SK-N-SH (cell line): ENCODE data around the gene PRDM8. TPM values are rescaled to one million over a fixed set of nuclear protein-coding genes. Genes with fewer than 3 reads are reported as not detected.
A peak's percentile ranks its signal among the peaks of the same experiment; 100 is the strongest.

Source experiments
- CTCF ChIA-PET: fragments of 300-600, 350-600 bp; formaldehyde crosslinking; extraction: SDS; loops from one replicate; lab custom pipeline; 2021; lab: Yijun Ruan, JAX
- POLR2A ChIA-PET: fragments of 350-600 bp; sonication (Branson Sonifier 250); formaldehyde crosslinking; extraction: SDS; loops from one replicate; lab custom pipeline; 2020; ENCODE audit warnings: antibody characterized with exemption, inconsistent platforms; lab: Yijun Ruan, JAX
- DNase-seq: peaks from one replicate; pipeline ENCODE4 v3.0.0; 2012
- H2AFZ ChIP-seq: fragments of 200-600 bp; sonication (generic); 2 replicates; pipeline ENCODE4 v1.8.1; 2016; ENCODE audit warnings: antibody characterized with exemption, mild to moderate bottlenecking, low read depth
- H3F3A ChIP-seq: fragments of 200-600 bp; sonication (generic); replicated peaks from 2 replicates; pipeline ENCODE3; 2016; ENCODE audit warnings: antibody characterized with exemption, mild to moderate bottlenecking; ENCODE audit not compliant: insufficient read depth
- H3K27ac ChIP-seq, 2 experiments: fragments of 200-500 bp in 1 of 2; fragments of 200-600 bp in 1 of 2; sonication (Bioruptor generic) in 1 of 2; sonication (generic), shearing (Covaris generic) in 1 of 2; 2 replicates each; pipeline versions ENCODE4 v1.5.1 to v1.6.1; 2014 to 2016; ENCODE audit warnings: low read depth in 2 of 2, inconsistent platforms in 1 of 2, low read length in 1 of 2, mild to moderate bottlenecking in 1 of 2, mixed read lengths in 1 of 2
- H3K27me3 ChIP-seq: fragments of 200-600 bp; sonication (generic), shearing (Covaris generic); 2 replicates; pipeline ENCODE4 v1.6.1; 2016; ENCODE audit warnings: mixed run types; ENCODE audit not compliant: insufficient read depth
- H3K36me3 ChIP-seq, 2 experiments: fragments of 200-500 bp in 1 of 2; fragments of 200-600 bp in 1 of 2; sonication (Bioruptor generic) in 1 of 2; sonication (generic) in 1 of 2; replicated peaks in 1 of 2; 2 replicates each; pipeline versions ENCODE3 to v1.5.1; 2014 to 2016; ENCODE audit warnings: low read length in 1 of 2, mild to moderate bottlenecking in 1 of 2; ENCODE audit not compliant: insufficient read depth in 2 of 2, control insufficient read depth in 1 of 2
- H3K4me1 ChIP-seq, 2 experiments: fragments of 200-500 bp in 1 of 2; fragments of 200-600 bp in 1 of 2; sonication (Bioruptor generic) in 1 of 2; sonication (generic), shearing (Covaris generic) in 1 of 2; 2 replicates each; pipeline versions ENCODE4 v1.5.1 to v1.6.1; 2014 to 2016; ENCODE audit warnings: low read depth in 1 of 2, low read length in 1 of 2, mixed run types in 1 of 2; ENCODE audit not compliant: insufficient read depth in 2 of 2, control insufficient read depth in 1 of 2
- H3K4me2 ChIP-seq: fragments of 200-600 bp; sonication (generic), shearing (Covaris generic); 2 replicates; pipeline ENCODE4 v1.6.1; 2017; ENCODE audit warnings: mixed run types
- H3K4me3 ChIP-seq, 2 experiments: fragments of 200-500 bp in 1 of 2; fragments of 200-600 bp in 1 of 2; sonication (Bioruptor generic) in 1 of 2; sonication (generic), shearing (Covaris generic) in 1 of 2; 2 replicates each; pipeline versions ENCODE4 v1.5.1 to v1.8.1; 2014 to 2016; ENCODE audit warnings: low read depth in 2 of 2, inconsistent platforms in 1 of 2, low read length in 1 of 2, mild to moderate bottlenecking in 1 of 2, mixed read lengths in 1 of 2, moderate library complexity in 1 of 2
- H3K79me2 ChIP-seq: fragments of 200-600 bp; sonication (generic); 2 replicates; pipeline ENCODE4 v1.8.1; 2017; ENCODE audit warnings: mild to moderate bottlenecking; ENCODE audit not compliant: insufficient read depth
- H3K9ac ChIP-seq: fragments of 200-600 bp; sonication (generic); 2 replicates; pipeline ENCODE4 v1.6.1; 2017; ENCODE audit warnings: mixed run types
- H3K9me2 ChIP-seq: fragments of 200-600 bp; sonication (generic); 2 replicates; pipeline ENCODE4 v1.6.1; 2017; ENCODE audit warnings: mixed run types
- H3K9me3 ChIP-seq: fragments of 200-600 bp; sonication (generic); 2 replicates; pipeline ENCODE4 v1.6.1; 2017; ENCODE audit warnings: mixed run types, mild to moderate bottlenecking, moderate library complexity
- H4K20me1 ChIP-seq: fragments of 200-600 bp; sonication (generic); 2 replicates; pipeline ENCODE4 v1.6.1; 2017; ENCODE audit warnings: mild to moderate bottlenecking, mixed run types; ENCODE audit not compliant: insufficient read depth
- FOXJ3 ChIP-seq: sonication (generic); formaldehyde crosslinking; IDR thresholded peaks from 2 replicates; pipeline ENCODE4 v1.5.1; 2020; ENCODE audit warnings: mild to moderate bottlenecking, missing genetic modification reagents
- NFIC ChIP-seq: IDR thresholded peaks from 2 replicates; pipeline ENCODE4 v1.4.0; 2012; ENCODE audit warnings: borderline replicate concordance
- NRF1 ChIP-seq: IDR thresholded peaks from 2 replicates; pipeline ENCODE4 v1.6.1; 2012; ENCODE audit warnings: low read depth, mild to moderate bottlenecking, low read length
- POLR2AphosphoS5 ChIP-seq: IDR thresholded peaks from 2 replicates; pipeline ENCODE4 v1.6.1; 2012; ENCODE audit warnings: low read depth, low read length
- RXRA ChIP-seq: IDR thresholded peaks from 2 replicates; pipeline ENCODE4 v1.4.0; 2012; ENCODE audit warnings: low read depth, mild to moderate bottlenecking, borderline replicate concordance
- SMC3 ChIP-seq: IDR thresholded peaks from 2 replicates; pipeline ENCODE4 v1.6.1; 2012; ENCODE audit warnings: low read depth, low read length, improper control_type of control experiment
- TCF12 ChIP-seq: IDR thresholded peaks from 2 replicates; pipeline ENCODE4 v1.4.0; 2012
- TEAD4 ChIP-seq: IDR thresholded peaks from 2 replicates; pipeline ENCODE4 v1.4.0; 2012; ENCODE audit warnings: mild to moderate bottlenecking, borderline replicate concordance; ENCODE audit not compliant: insufficient read depth
- WGBS: methylation state at CpG from one replicate; pipeline ENCODE4 v1.1.6; 2017; ENCODE audit warnings: low lambda C conversion rate; 5-methylcytosine and 5-hydroxymethylcytosine counted together
- polyA plus RNA-seq, 3 experiments: library from polyadenylated mRNA; depleted of rRNA; stranded (reverse); fragments of >200 nt; gene quantifications; 2 replicates each; pipeline ENCODE4 v1.2.3, GENCODE V29; 2012
- TF ChIP-seq, protein P1 (sequence below): IDR thresholded peaks from 2 replicates; pipeline ENCODE4; 2012
- TF ChIP-seq, protein P2 (sequence below): IDR thresholded peaks from 2 replicates; pipeline ENCODE4 v1.6.1; 2012; ENCODE audit warnings: mild to moderate bottlenecking, low read depth, low read length, moderate library complexity
- TF ChIP-seq, protein P3 (sequence below): fragments of 150-350 bp; IDR thresholded peaks from 2 replicates; pipeline ENCODE4 v1.6.1; 2017; ENCODE audit warnings: antibody characterized with exemption, low read length, low read depth, borderline replicate concordance

Gene PRDM8
- polyA plus RNA-seq, 1 of the 3 experiments (the other 2 are of a cell fraction) = 3.5 TPM

DNA sequence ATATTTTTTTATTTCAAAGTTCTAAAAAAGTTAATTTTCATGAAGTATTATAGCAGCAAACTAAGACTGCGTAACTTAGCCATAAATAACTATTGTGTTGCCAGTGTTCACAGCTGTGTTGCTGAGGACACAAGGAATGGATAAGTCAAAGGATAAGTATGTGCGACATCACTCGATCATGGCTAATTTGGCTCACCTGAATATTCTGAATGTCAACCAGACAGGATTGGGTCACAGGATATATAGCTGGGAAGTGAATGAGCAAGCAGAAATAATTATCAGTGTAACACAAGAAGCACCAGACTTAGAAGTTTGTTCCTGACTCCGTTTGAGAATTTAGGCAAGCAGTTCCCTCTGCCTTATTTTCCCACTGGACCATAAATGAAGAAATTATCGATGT, 33.9 kb downstream of the PRDM8 start:
- Histone ChIP-seq H3K9ac (peak overlapping the region; percentile 19; the same call in 1 of the 2 replicates), H3K36me3 (no peaks in the 10 kb centered on the region), H4K20me1 (no peaks in the 10 kb centered on the region), H3K79me2 (peaks cover 2% of the 10 kb centered on the region; the same call in 1 of the 2 replicates), H3K9me3 (no peaks in the 10 kb centered on the region), H3K27me3 (no peaks in the 10 kb centered on the region), H2AFZ (peak overlapping the region; percentile 82), H3K9me2 (no peaks in the 10 kb centered on the region), H3K4me2 (no peak overlapping the region), H3K27ac (peak overlapping the region; percentile 4 to 58; a peak in 1 of 4 replicates), H3F3A (peaks cover 25% of the 10 kb centered on the region), H3K4me1 (peaks cover 0 to 30% of the 10 kb centered on the region in 2 experiments; a peak in 3 of 4 replicates), H3K4me3 (no peak overlapping the region)
- 57% methylated on average over 5 of the region's 5 CpGs for WGBS
- TF ChIP-seq, protein P1, sequence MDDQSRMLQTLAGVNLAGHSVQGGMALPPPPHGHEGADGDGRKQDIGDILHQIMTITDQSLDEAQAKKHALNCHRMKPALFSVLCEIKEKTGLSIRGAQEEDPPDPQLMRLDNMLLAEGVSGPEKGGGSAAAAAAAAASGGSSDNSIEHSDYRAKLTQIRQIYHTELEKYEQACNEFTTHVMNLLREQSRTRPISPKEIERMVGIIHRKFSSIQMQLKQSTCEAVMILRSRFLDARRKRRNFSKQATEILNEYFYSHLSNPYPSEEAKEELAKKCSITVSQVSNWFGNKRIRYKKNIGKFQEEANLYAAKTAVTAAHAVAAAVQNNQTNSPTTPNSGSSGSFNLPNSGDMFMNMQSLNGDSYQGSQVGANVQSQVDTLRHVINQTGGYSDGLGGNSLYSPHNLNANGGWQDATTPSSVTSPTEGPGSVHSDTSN = peak; percentile 69; the same call in 1 of the 2 replicates
- TF ChIP-seq FOXJ3 (no peak), TCF12 (peak; percentile 58; the same call in 1 of the 2 replicates), POLR2AphosphoS5 (peak; percentile 33; the same call in 1 of the 2 replicates), NFIC (no peak)
- TF ChIP-seq, protein P2, sequence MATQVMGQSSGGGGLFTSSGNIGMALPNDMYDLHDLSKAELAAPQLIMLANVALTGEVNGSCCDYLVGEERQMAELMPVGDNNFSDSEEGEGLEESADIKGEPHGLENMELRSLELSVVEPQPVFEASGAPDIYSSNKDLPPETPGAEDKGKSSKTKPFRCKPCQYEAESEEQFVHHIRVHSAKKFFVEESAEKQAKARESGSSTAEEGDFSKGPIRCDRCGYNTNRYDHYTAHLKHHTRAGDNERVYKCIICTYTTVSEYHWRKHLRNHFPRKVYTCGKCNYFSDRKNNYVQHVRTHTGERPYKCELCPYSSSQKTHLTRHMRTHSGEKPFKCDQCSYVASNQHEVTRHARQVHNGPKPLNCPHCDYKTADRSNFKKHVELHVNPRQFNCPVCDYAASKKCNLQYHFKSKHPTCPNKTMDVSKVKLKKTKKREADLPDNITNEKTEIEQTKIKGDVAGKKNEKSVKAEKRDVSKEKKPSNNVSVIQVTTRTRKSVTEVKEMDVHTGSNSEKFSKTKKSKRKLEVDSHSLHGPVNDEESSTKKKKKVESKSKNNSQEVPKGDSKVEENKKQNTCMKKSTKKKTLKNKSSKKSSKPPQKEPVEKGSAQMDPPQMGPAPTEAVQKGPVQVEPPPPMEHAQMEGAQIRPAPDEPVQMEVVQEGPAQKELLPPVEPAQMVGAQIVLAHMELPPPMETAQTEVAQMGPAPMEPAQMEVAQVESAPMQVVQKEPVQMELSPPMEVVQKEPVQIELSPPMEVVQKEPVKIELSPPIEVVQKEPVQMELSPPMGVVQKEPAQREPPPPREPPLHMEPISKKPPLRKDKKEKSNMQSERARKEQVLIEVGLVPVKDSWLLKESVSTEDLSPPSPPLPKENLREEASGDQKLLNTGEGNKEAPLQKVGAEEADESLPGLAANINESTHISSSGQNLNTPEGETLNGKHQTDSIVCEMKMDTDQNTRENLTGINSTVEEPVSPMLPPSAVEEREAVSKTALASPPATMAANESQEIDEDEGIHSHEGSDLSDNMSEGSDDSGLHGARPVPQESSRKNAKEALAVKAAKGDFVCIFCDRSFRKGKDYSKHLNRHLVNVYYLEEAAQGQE = no peak
- TF ChIP-seq, protein P3, sequence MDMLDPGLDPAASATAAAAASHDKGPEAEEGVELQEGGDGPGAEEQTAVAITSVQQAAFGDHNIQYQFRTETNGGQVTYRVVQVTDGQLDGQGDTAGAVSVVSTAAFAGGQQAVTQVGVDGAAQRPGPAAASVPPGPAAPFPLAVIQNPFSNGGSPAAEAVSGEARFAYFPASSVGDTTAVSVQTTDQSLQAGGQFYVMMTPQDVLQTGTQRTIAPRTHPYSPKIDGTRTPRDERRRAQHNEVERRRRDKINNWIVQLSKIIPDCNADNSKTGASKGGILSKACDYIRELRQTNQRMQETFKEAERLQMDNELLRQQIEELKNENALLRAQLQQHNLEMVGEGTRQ = no peak
- ChIA-PET CTCF (interaction anchor here (1.0 to 2.0 kb wide), 4 partner anchors 11 to 1279 kb away, joined by 3 to 7 read pairs (median 4); no protein-coding TSS in a partner anchor), POLR2A (no interaction called here)
- no peak for DNase-seq

DNA sequence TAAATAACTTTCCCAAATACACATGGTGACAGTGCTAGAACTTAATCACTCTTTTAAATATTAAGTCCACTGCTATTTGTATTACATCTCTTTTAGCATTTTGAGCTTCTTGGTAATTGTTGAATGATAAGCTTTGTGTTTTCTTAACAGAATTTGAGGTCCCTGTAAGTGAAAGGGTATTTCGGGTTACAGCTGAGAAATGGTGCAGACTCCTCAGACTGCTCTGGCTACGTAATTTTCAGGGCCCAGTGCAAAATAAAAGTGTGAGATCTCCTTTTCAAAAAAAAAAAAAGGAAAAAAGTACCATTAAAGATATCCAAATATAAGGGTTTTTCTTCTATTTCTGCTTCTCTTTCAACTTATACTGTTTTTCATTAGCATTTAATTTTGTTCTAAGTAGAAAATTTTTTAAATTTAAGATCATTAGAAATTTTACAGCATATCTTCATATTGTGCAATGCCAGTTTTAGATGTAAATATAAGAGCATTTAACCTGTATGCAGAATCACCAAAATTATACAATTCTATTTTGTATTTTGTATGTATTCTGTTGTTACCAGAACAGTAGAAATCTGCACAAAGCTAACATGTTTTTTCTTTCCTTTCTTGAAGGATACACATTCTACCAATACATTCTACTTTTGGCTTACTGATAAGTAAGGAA, 35.5 kb downstream of the PRDM8 start:
- ChIA-PET POLR2A (no interaction called here), CTCF (interaction anchor here (0.9 to 2.0 kb wide), 7 partner anchors 10 to 1280 kb away, joined by 3 to 7 read pairs (median 3); no protein-coding TSS in a partner anchor)
- H2AFZ ChIP-seq = peak overlapping the region; percentile 82
- peak overlapping the region; percentile 65 to 100; a peak in 3 of 4 replicates for H3K27ac ChIP-seq
- peaks cover 0 to 45% of the 10 kb centered on the region in 2 experiments; a peak in 3 of 4 replicates for H3K4me1 ChIP-seq
- no peaks in the 10 kb centered on the region for H3K27me3 ChIP-seq
- H3K9me2 ChIP-seq = no peaks in the 10 kb centered on the region
- peaks cover 41% of the 10 kb centered on the region for H3F3A ChIP-seq
- H3K4me2 ChIP-seq = peak overlapping the region; percentile 57
- WGBS = 84% methylated on average over 2 of the region's 2 CpGs
- no peaks in the 10 kb centered on the region for H3K36me3 ChIP-seq
- H3K4me3 ChIP-seq = peak overlapping the region in 1 of 2 experiments; percentile 25; a peak in 1 of 4 replicates
- no peak for DNase-seq
- no peaks in the 10 kb centered on the region for H4K20me1 ChIP-seq
- peaks cover 6% of the 10 kb centered on the region; the same call in 1 of the 2 replicates for H3K79me2 ChIP-seq
- H3K9me3 ChIP-seq = no peaks in the 10 kb centered on the region
- H3K9ac ChIP-seq = peak overlapping the region; percentile 30
- no peak for TF ChIP-seq SMC3
- no peak for TF ChIP-seq NRF1
- TF ChIP-seq, protein P2 = no peak
- TF ChIP-seq, protein P1 = no peak
- TF ChIP-seq RXRA = no peak
- TF ChIP-seq TCF12 = no peak
- no peak for TF ChIP-seq TEAD4
- TF ChIP-seq POLR2AphosphoS5 = no peak
